Endothelial cell of umbilical vein (primary cell): ENCODE data around the gene TMEFF1.

ENCODE experiments used
- CTCF ChIP-seq, 2 donors: IDR thresholded peaks; 1 replicate in 1 of 2; 2 replicates in 1 of 2; pipeline ENCODE4 v1.5.1; 2011; ENCODE audit warnings: low read length in 2 of 2, mild to moderate bottlenecking in 2 of 2, moderate library complexity in 2 of 2, control low read depth in 1 of 2, inconsistent platforms in 1 of 2, low read depth in 1 of 2; ENCODE audit not compliant: insufficient read depth in 1 of 2; ENCODE audit errors: extremely low read depth in 1 of 2
- MYC ChIP-seq: IDR thresholded peaks from one replicate; pipeline ENCODE4 v1.6.1; 2011; ENCODE audit warnings: mild to moderate bottlenecking, low read depth, low read length
- POLR2A ChIP-seq: IDR thresholded peaks from 2 replicates; pipeline ENCODE4 v1.6.1; 2012; ENCODE audit warnings: low read depth, mild to moderate bottlenecking, control low read depth, low read length
- POLR2AphosphoS5 ChIP-seq: IDR thresholded peaks from 2 replicates; pipeline ENCODE4 v1.6.1; 2012; ENCODE audit warnings: low read depth, mild to moderate bottlenecking, control low read depth, low read length, moderate library complexity; ENCODE audit not compliant: insufficient read depth

GRCh38 chr9:100525563-100525962 lies 52.6 kb downstream of the TMEFF1 start:
- TF ChIP-seq CTCF (IDR thresholded peaks at IDR 0.05; ENCODE audit: extremely low read depth in 1 of 2, insufficient read depth in 1 of 2, low read depth in 1 of 2, low read length in 2 of 2) (no peak), POLR2AphosphoS5 (no peak), POLR2A (no peak), MYC (no peak)
